ENCODE measurements around the gene B3GNT7.

DNA sequence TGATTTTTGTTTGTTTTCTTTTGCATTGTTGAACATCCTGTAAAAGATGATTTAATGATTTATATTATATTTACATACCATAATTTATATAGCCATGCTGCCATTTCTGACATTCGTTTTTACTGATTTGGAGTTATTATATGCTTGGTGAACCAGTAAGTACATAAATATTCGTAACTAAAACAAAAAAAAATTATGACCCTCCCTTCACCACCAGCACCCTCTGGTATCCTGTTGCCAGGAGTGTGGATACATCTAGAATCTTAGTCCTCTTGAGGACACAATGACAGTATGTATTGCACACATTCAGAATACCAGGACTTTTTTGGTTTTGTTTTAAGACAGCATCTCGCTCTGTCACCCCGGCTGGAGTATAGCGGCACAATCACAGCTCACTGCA is 43.9 kb upstream of the B3GNT7 start:
- TF ChIP-seq POLR2AphosphoS5 (IDR thresholded peaks at IDR 0.05): no peak
- TF ChIP-seq, protein P1, sequence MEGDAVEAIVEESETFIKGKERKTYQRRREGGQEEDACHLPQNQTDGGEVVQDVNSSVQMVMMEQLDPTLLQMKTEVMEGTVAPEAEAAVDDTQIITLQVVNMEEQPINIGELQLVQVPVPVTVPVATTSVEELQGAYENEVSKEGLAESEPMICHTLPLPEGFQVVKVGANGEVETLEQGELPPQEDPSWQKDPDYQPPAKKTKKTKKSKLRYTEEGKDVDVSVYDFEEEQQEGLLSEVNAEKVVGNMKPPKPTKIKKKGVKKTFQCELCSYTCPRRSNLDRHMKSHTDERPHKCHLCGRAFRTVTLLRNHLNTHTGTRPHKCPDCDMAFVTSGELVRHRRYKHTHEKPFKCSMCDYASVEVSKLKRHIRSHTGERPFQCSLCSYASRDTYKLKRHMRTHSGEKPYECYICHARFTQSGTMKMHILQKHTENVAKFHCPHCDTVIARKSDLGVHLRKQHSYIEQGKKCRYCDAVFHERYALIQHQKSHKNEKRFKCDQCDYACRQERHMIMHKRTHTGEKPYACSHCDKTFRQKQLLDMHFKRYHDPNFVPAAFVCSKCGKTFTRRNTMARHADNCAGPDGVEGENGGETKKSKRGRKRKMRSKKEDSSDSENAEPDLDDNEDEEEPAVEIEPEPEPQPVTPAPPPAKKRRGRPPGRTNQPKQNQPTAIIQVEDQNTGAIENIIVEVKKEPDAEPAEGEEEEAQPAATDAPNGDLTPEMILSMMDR (IDR thresholded peaks at IDR 0.05): no peak
